Mammary epithelial cell (primary cell): ENCODE data around the gene RPRD1A.

ENCODE experiments used
- EZH2 ChIP-seq: IDR thresholded peaks from 2 replicates; pipeline ENCODE4 v1.6.1; 2012; ENCODE audit warnings: low read length, inconsistent platforms, borderline replicate concordance
- TF ChIP-seq, protein P1 (sequence below), 2 donors: IDR thresholded peaks in 1 of 2; conservative IDR thresholded peaks in 1 of 2; 2 replicates each; pipeline ENCODE4 v1.5.1; 2011 to 2012; ENCODE audit warnings: inconsistent platforms in 2 of 2, low read length in 2 of 2, mild to moderate bottlenecking in 2 of 2, control low read depth in 1 of 2, low read depth in 1 of 2; ENCODE audit not compliant: insufficient read depth in 1 of 2; ENCODE audit errors: extremely low read depth in 1 of 2

DNA sequence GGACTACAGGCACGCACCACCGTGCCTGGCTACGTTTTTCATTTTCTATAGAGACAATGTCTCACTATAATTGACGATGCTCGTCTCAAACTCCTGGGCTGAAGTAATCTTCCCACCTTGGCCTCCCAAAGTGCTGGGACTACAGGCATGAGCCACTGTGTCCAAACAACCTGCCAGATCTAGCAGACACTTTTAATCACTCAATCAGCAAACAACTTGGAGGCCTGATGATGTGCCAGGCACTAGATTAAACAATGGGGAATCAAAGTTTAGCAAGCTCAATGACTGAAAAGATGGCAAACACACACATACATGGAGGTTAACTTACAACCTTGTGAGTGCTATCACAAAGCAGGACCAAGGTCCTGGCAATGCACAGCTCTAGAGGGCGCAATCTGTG is 124.7 kb downstream of the RPRD1A start:
- TF ChIP-seq, protein P1, sequence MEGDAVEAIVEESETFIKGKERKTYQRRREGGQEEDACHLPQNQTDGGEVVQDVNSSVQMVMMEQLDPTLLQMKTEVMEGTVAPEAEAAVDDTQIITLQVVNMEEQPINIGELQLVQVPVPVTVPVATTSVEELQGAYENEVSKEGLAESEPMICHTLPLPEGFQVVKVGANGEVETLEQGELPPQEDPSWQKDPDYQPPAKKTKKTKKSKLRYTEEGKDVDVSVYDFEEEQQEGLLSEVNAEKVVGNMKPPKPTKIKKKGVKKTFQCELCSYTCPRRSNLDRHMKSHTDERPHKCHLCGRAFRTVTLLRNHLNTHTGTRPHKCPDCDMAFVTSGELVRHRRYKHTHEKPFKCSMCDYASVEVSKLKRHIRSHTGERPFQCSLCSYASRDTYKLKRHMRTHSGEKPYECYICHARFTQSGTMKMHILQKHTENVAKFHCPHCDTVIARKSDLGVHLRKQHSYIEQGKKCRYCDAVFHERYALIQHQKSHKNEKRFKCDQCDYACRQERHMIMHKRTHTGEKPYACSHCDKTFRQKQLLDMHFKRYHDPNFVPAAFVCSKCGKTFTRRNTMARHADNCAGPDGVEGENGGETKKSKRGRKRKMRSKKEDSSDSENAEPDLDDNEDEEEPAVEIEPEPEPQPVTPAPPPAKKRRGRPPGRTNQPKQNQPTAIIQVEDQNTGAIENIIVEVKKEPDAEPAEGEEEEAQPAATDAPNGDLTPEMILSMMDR (conservative IDR thresholded peaks at IDR 0.05 in 1 of 2, IDR thresholded peaks at IDR 0.05 in 1 of 2; ENCODE audit: extremely low read depth in 1 of 2, insufficient read depth in 1 of 2, low read depth in 1 of 2, low read length in 2 of 2): no peak
- TF ChIP-seq EZH2: no peak
